ENCODE results near the gene ESRRG.

DNA sequence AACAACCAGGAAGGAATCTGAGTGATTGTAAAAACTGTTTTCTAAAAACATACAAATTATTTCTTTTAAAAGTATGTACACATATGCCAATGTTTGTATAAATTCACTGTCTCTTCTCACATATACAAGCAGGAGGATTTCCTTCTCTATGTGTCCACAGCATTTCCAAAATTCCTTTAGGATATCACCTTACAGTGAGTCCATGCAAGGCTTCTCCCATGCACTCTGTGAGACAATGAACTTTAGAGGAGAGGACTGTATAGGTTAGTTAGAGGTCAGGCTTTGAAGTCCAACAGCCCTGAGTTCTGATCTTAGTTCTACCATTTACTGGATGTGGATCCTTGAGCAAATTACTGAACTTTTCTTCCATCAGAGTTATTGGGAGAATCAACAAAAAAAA is 265.9 kb downstream of the ESRRG start:
- TF ChIP-seq EZH2 (IDR thresholded peaks at IDR 0.05; ENCODE audit: borderline replicate concordance, low read length): no peak
- TF ChIP-seq, protein P1, sequence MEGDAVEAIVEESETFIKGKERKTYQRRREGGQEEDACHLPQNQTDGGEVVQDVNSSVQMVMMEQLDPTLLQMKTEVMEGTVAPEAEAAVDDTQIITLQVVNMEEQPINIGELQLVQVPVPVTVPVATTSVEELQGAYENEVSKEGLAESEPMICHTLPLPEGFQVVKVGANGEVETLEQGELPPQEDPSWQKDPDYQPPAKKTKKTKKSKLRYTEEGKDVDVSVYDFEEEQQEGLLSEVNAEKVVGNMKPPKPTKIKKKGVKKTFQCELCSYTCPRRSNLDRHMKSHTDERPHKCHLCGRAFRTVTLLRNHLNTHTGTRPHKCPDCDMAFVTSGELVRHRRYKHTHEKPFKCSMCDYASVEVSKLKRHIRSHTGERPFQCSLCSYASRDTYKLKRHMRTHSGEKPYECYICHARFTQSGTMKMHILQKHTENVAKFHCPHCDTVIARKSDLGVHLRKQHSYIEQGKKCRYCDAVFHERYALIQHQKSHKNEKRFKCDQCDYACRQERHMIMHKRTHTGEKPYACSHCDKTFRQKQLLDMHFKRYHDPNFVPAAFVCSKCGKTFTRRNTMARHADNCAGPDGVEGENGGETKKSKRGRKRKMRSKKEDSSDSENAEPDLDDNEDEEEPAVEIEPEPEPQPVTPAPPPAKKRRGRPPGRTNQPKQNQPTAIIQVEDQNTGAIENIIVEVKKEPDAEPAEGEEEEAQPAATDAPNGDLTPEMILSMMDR (IDR thresholded peaks at IDR 0.05; ENCODE audit: low read length): no peak

All from OCI-LY1 (cell line).